Activated naive CD4-positive, alpha-beta T cell (primary cell): ENCODE results near the gene STXBP5L.
"Not testable (repeated sequence)": the region's sequence is repeated elsewhere in the genome, so short reads cannot be mapped to it uniquely, and the experiment has no call there.

Source experiments
- DNase-seq, 4 experiments: peaks; one replicate each; lab custom pipeline; 2025; lab: John Stamatoyannopoulos, UW

STXBP5L gene

DNA sequence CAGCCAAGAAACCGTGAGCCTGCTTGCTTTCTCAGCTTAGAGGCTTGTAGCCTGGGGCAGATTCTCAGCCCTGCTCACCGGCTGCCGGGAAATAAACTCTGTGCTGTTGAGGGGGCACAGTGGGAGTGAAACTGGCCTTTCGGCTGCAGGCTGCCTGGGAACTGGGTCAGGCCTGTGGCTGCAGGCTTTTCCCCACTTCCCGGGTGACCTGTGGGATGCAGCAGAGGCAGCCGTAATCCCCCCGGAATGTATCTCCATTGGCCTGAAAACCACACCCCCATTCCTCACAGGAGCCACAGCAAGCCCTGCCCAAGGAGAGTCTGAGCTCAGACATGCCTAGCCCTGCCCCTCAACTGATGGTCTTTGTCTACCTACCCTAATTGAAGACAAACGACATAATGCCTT, 110.9 kb downstream of the STXBP5L start:
- DNase-seq, result no peak

DNA sequence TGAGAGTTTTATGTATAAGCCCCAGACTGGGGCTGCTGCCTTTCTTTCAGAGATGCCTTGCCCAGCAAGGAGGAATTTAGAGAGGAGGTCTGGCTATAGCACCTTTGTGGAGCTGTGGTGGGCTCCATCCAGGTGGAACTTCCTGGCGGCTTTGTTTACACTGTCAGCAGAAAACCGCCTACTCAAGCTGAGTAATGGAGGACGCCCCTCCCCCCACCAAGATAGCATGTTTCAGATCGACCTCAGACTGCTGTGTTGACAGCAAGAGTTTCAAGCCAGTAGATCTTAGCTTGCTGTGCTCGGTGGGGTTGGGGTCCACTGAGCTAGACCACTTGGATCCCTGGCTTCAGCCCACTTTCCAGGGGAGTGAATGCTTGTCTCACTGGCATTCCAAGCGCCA, 155.6 kb downstream of the STXBP5L start:
- DNase-seq, result no peak

DNA sequence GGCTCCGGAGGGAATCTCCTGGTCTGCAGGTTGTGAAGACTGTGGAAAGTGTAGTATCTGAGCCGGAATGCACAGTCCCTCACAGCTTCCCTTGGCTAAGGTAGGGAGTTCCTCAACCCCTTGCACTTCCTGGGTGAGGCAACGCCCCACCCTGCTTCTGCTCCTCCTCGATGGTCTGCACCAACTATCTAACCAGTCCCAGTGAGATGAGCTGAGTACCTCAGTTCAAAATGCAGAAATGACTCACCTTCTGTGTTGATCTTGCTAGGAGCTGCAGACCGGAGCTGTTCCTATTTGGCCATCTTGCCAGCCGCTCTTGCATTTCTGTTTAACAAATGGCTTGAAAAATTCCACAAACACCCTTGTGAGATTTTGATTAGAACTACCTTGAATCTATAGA, 156.1 kb downstream of the STXBP5L start:
- no peak for DNase-seq

DNA sequence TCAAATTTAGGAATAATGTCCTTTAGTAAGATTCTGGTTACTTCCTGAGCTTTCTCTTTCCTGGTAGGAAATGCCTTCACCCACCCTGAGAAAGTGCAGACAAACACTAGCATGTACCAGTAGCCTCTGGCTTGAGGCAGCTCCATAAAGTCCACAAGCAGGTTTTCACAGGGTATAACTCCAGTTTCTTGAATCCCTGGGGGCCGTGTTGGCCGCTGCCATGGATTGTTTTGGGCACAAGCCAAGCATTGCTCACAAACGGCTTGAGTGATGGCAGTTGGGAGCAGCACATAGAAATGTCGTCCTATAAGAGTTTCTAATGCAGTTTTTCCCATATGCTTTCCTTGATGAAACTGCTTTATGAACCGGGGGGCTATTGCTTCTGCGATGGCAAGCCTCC, 164.1 kb downstream of the STXBP5L start:
- DNase-seq, result no peak

DNA sequence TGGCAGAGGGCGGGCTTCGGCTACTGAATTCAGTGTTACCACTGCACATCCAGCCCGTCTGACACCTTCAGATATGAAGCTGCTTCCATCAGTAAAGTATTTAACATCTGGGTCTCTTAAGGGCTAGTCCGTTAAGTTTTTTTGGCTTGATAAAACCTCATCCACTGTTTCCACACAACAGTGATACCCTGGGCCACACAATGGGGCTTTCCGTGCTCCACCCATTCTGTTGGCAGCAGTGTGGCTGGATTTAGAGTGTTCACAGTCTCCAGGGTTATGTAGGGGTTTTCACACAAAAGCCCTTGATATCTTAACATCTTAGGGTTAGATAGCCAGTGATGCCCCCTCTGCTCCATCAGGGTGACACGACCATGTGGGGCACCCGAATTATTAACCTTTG, 165.0 kb downstream of the STXBP5L start:
- DNase-seq, result no peak

DNA sequence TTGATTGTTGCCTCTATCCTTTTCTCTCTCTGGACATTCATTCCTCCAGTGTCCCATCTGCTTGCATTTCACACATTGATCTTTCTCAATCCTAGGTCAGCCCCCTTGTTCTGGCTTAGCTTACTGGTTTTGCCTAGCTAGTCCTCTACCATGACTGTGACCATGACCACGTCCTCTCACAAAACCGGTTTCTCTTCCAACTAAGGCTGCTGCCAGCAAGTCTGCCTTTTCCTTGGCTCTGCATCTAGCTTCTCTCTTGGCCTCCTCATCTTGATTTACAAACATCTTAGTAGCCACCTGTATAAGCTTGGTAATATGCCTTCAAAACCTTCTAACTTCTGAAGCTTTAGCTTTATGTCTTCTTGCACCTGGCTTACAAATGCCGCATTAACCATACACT, 167.2 kb downstream of the STXBP5L start:
- no peak for DNase-seq

DNA sequence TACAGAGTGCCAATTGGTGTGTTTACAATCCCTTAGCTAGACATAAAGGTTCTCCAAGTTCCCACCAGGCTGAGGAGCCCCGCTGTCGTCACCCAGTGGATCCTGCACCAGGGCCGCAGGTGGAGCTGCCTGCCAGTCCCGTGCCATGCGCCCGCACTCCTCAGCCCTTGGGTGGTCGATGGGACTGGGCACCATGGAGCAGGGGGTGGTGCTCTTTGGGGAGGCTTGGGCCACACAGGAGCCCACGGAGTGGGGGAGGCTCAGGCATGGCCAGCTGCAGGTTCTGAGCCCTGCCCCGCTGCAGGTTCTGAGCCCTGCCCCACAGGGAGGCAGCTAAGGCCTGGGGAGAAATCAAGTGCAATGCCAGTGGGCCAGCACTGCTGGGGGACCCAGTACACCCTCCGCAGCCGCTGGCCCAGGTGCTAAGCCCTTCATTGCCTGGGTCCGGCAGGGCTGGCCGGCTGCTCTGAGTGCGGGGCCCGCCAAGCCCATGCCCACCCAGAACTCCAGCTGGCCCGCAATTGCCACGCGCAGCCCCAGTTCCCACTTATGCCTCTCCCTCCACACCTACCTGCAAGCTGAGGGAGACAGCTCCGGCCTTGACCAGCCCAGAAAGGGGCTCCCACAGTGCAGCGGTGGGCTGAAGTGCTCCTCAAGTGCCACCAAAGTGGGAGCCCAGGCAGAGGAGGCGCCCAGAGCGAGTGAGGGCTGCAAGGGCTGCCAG, 170.5 kb downstream of the STXBP5L start:
- DNase-seq, result not testable (repeated sequence)

DNA sequence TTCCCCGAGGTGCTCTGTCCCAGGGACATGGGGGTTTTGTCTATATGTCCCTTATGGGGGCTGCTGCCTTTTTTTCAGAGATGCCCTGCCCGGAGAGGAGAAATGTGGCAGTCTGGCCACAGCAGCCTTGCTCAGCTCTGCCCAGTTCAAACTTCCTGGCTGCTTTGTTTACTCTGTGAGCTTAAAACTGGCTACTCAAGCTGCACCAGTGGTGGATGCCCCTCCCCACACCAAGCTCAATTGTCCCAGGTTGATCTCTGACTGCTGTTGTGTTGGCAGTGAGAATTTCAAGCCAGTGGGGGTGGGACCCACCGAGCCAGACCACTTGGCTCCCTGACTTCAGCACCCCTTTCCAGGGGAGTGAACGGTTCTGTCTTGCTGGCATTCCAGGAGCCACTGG, 188.9 kb downstream of the STXBP5L start:
- DNase-seq, result no peak

DNA sequence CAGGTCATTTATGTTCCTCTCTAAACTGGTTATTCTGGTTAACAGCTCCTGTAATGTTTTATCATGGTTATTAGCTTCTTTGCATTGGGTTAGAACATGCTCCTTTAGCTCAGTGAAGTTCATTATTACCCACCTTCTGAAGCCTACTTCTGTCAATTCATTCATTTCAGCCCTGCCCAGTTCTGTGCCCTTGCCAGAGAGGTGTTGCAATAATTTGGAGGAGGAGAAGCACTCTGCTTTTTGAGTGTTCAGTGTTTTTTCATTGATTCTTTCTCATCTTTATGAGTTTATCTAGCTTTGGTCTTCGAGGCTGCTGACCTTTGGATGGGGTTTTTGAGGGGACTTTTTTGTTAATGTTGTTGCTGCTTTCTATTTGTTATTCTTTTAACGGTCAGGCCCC, 203.1 kb downstream of the STXBP5L start:
- not testable (repeated sequence) for DNase-seq

DNA sequence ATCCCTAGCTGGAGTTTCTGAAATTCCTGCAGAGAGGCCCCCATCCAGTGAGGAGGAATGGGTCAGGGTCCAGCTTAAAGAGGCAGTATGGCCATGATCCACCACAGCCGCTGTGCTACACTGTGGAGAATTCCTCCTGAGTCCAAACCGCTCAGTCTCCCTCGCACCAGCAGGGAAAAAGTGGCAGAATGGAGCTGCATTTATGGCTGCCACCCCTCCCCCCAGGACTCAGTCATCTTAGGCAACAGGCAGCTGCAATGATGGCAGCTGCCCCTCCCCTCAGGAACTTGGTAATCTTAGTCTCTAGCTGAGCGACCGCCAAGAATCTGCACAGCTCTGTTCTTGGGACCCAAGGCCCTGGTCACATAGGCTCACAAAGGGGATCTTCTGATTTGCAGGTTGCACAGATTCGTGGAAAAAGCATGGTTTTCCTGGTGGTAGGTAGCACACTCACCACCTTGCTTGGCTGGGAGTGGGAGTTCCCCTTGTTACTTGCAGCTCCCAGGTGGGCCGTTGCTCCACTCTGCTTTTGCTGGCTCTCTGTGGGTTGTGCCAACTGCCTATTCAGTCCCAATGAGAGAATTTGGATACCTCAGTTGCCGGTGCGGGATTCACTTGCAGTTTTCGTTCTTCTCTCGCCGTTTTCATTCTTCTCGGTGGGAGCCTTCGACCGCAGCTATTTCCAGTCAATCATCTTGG, 204.1 kb downstream of the STXBP5L start:
- no peak for DNase-seq

DNA sequence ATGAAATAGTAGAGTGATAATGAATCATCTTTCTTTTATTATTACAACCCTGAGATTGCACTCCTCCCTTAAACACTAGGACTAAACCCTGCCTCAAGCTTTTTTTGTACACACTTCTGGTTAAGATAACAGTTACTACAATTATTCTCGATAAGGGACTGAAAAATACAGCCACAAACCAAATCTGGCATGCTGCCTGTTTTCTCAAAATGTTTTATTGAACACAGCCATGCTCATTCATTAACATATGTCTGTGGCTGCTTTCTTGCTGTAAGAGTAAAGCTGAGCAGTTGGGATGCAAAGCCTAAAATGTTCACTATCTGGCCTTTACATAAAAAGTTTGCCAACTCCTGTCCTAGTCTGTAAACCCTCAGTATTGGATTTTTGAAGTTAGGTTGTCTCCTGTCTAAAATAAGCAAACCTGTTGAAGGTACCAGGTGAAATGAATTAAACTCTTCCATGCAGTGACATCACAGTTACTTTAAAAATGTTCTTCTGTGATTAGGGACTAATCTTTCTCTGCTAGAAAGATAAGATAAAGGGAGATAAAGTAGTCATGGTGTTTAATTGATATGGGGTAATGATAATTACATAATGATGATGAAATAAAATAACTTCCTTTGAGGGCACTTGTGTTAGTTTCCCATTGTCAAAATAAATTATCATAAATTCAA, 218.2 kb downstream of the STXBP5L start:
- no peak for DNase-seq

DNA sequence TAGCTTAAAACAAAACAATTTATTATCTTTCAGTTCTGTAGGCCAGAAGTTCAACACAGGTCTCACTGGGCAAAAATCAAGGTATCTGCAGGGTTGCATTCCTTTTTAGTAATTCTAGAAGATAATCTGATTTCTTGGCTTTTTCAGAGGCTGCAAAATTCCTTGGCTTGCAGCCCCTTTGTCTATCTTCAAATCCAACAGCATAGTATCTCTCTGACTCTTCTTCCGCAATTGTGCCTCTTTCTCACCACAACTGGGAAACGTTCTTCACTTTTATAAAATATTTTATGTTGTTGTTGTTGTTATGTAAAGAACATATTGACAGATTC, 218.7 kb downstream of the STXBP5L start:
- no peak for DNase-seq

DNA sequence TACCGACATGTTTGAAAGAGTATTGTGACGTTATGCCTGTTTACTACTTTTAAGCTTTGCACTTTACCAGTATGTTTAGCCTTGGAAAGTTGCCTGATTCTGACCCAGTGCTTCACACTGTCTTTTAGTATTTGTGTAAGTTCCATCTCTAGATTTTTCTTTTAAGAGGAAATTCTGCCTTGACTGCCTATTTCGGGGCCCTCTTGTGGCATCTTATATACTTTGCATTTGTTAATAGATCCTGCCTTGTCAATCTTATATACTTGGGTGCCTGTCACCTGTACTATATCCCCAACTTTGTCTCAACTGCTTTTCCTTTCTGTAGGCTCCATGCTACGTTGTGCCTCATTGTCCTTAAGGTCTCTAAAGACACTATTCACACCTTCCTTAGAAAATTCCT, 244.6 kb downstream of the STXBP5L start:
- no peak for DNase-seq

DNA sequence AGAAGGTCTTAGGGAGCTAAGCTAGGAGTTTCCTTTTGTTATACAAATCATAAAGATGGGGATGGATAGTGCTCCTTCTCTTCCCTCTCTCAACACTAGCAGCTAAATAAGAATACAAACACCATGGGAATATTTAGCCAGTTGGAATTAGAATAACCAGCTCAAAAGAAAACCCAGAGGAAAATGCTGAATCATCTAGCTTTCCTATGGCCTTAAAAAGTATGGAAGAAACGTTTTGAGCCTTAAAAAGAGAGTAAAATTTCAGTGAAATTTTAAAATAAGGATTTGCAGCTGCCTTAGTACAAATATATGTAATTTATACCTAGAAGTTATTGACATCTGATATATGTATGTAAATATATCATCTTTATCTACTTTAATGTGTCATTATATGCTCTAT, 245.8 kb downstream of the STXBP5L start:
- no peak for DNase-seq

DNA sequence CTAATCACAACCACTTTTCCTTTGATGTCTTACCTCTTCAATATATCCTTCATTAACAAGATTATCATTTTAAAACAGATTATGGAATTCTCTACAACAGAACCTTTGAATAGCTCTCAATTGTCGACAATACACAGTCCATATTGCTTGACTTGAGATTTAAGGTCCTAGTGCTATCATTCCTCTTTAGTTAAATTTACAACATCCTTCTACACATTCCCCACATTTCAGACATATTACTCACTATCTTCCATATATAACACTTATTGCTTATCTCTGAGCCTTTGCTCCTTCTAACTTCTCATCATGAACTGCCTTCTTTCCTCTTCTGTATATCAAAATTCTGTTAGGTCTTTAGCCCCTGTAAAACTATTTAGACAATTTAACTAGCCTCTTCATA, 247.0 kb downstream of the STXBP5L start:
- DNase-seq, result no peak

DNA sequence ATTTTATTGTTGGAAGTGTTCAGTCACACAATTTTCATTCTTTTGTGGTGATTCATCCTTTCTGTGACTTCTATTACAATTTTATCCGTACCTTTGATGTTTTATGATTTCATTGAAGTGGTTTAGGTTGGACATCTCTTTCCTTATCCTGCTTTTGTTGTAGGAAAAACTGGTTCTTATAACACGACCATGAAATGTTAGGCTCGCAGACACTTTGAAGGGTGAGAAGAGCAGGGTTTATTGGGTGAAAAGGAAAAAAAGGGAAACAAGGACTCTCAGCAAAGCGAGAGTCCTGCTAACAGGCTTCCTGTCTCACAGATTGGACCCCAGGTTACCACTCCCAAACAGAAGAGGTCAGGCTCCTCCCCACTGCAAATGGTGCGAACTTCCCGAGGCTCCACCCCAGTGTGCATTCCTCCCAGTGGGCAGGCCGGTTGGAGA, 257.4 kb downstream of the STXBP5L start:
- DNase-seq, result no peak

DNA sequence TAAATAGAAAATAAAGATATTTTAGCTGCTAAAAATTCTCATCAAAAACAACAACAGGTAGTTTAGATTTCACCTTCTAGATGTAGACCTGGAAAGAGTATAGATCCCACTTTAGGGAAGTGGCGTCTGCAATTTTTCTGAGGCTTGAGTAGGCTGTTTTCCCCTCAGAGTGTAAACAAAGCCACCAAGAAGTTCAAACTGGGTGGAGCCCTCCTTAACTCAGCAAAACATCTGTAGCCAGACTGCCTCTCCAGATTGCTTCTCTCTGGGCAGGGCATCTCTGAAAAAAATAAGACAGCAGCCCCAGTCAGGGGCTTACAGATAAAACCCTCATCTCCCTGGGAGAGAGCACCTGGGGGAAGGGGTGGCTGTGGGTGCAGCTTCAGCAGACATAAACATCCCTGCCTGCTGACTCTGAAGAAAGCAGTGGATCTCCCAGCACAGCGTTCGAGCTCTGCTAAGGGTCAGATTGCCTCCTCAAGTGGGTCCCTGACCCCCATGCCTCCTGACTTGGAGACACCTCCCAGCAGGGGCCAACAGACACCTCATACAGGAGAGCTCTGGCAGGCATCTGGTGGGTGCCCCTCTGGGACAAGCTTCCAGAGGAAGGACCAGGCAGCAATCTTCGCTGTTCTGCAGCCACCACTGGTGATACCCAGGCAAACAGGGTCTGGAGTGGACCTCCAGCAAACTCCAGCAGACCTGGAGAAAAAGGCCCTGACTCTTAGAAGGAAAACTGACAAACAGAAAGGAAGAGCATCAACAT, 259.6 kb downstream of the STXBP5L start:
- no peak for DNase-seq

DNA sequence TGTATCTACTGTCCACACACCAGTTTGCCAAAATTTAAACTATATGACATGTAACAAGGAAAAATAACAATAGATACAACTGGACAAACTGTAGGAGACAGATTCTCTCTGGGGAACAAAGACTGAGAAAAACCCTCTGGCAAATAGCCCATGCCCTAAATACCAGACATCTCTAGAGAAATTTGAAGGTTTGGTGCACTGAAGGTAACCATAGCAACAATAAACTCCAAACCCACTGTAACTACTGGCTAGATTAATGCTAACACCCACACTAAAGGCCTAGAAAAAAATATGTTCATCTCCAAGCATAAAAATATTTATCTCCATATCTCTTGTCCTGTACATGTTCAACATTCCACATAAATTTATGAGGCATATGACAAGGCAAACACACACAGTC, 267.1 kb downstream of the STXBP5L start:
- DNase-seq, result no peak

DNA sequence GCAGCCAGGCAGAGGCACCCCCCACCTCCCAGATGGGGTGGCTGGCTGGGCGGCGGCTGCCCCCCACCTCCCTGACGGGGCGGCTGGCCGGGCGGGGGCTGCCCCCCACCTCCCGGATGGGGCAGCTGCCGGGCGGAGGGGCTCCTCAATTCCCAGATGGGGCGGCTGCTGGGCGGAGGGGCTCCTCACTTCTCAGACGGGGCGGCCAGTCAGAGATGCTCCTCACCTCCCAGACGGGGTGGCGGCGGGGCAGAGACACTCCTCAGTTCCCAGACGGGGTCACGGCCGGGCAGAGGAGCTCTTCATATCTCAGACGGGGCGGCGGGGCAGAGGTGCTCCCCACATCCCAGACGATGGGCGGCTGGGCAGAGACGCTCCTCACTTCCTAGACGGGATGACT, 282.6 kb downstream of the STXBP5L start:
- DNase-seq, result not testable (repeated sequence)

DNA sequence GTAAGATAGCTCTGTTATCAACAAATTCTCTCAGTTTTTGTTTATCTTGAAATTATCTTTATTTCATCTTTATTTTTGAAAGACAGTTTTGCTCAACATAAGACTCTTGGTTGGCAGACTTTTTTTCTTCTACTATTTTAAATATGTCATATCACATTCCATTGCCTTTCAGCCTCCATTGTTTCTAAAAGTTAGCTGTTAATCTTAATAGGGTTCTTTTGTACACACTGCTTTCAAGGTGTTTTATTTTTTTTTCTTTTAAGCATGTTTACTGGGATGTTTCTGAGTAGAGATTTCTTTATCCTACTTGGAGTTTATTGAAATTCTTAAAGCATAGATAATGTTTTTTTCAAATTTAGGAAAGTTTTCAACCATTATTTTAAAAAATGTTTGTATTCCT, 294.6 kb downstream of the STXBP5L start:
- no peak for DNase-seq

DNA sequence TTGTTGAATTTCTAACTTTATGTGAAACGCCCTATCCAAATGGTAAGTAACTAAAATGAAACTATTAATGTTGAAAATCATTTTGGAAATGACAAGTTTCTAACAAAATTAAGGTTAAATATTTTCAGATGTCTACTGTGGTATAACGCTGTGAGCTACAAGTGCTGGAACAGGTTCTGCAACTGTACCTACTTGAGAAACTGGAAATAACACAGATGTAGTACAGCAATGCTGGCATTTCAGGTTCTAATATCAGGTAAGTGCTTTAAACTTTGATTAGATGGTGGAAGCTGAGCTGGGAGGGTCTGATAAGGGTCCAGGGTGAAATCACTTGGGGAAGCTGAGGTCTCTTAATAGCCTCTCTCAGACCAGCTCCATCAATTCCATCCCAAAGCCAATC, 315.1 kb downstream of the STXBP5L start:
- DNase-seq, result no peak

DNA sequence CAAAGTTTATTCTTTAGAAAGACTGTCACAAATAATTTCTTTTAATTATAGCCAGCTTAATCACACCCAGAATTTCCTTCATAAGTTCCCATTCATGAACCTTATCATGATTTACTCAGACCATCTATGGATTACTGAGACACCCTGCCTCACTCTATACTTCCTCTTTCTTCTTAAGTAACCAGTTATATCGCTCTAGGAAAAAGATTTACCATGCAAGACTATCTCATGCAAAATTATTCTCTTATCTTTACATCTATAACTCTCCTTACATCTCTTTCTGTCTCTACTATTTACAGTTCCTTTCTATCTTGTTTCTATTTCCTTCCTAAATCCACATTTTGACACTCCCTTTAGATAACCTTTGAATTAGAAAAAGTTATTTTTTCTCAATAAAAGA, 321.0 kb downstream of the STXBP5L start:
- no peak for DNase-seq

DNA sequence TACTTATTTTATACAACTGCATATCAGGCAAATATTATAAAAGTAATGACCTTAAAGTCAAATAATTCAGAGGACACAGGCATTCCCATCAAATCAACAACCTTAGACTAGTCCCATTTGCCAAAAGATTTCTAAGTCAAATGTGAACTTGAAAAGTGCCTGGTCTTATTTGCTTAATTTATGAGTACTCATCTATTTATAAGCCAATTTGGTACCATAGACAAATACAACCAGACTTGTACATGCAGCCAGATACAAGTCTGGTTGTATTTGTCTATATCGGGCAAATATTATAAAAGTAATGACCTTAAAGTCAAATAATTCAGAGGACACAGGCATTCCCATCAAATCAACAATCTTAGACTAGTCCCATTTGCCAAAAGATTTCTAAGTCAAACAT, 322.2 kb downstream of the STXBP5L start:
- DNase-seq, result not testable (repeated sequence)
